Measurements from ENCODE around the gene ACTR6. TPM values are rescaled to one million over a fixed set of nuclear protein-coding genes. Genes with fewer than 3 reads are reported as not detected.

Gene ACTR6
- total and polyA plus RNA-seq, 10 of the 15 experiments (the other 5 are each of a cell fraction or from before 2014, with no cell fraction given): 17.4 to 62.4 (median 40.5) TPM

DNA sequence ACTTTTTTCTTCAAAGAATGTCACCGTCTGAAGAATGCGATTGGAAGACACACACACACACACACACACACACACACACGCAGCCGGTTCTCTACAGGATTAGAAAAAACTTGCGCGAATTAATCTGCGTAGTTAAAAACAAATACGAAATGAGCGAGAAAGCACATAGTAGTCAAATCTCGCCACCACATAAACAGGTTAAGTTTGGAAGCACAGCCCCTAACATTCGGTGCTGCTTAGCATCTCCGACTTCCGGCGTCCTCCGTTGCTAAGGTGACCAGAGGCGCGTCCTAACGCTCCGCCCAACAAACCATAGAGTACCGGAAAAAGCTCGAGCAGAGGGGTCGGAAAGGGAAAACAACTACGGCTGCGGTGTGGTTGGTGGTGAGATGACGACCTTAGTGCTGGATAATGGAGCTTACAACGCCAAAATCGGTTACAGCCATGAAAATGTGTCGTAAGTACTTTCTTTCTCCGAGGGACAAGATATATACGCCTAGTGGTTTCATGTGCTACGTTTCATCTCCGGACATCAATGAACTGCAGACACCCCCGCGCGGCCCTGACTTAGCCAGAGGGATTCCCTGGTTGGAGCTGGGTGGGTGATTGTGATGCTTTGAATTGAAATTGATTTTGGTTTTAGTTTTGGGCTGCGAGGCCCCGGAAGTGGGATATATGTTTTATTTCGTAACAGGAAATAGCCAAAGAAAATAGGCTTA is at the start of gene ACTR6 (continued):
- TF ChIP-seq, protein P1, sequence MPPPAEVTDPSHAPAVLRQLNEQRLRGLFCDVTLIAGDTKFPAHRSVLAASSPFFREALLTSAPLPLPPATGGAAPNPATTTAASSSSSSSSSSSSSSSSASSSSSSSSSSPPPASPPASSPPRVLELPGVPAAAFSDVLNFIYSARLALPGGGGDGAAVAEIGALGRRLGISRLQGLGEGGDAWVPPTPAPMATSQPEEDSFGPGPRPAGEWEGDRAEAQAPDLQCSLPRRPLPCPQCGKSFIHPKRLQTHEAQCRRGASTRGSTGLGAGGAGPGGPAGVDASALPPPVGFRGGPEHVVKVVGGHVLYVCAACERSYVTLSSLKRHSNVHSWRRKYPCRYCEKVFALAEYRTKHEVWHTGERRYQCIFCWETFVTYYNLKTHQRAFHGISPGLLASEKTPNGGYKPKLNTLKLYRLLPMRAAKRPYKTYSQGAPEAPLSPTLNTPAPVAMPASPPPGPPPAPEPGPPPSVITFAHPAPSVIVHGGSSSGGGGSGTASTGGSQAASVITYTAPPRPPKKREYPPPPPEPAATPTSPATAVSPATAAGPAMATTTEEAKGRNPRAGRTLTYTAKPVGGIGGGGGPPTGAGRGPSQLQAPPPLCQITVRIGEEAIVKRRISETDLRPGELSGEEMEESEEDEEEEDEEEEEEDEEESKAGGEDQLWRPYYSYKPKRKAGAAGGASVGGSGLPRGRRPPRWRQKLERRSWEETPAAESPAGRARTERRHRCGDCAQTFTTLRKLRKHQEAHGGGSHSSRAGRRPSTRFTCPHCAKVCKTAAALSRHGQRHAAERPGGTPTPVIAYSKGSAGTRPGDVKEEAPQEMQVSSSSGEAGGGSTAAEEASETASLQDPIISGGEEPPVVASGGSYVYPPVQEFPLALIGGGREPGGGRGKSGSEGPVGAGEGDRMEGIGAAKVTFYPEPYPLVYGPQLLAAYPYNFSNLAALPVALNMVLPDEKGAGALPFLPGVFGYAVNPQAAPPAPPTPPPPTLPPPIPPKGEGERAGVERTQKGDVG (CRISPR knock-in tag; IDR thresholded peaks at IDR 0.05): no peak
- TF ChIP-seq ZNF384 (IDR thresholded peaks at IDR 0.05; ENCODE audit: borderline replicate concordance, low read depth, low read length): no peak
- peak; percentile 76 for TF ChIP-seq TAF1 (IDR thresholded peaks at IDR 0.05; ENCODE audit: borderline replicate concordance, low read depth, low read length)
- TF ChIP-seq, protein P2, sequence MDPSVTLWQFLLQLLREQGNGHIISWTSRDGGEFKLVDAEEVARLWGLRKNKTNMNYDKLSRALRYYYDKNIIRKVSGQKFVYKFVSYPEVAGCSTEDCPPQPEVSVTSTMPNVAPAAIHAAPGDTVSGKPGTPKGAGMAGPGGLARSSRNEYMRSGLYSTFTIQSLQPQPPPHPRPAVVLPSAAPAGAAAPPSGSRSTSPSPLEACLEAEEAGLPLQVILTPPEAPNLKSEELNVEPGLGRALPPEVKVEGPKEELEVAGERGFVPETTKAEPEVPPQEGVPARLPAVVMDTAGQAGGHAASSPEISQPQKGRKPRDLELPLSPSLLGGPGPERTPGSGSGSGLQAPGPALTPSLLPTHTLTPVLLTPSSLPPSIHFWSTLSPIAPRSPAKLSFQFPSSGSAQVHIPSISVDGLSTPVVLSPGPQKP (IDR thresholded peaks at IDR 0.05; ENCODE audit: low read depth, low read length): 0 out of 2 replicates have a peak, but pooled peaks have one; percentile 15
- TF ChIP-seq BACH1 (IDR thresholded peaks at IDR 0.05; ENCODE audit: borderline replicate concordance): no peak
- no peak for TF ChIP-seq YBX1 (IDR thresholded peaks at IDR 0.05)
- TF ChIP-seq, protein P3, sequence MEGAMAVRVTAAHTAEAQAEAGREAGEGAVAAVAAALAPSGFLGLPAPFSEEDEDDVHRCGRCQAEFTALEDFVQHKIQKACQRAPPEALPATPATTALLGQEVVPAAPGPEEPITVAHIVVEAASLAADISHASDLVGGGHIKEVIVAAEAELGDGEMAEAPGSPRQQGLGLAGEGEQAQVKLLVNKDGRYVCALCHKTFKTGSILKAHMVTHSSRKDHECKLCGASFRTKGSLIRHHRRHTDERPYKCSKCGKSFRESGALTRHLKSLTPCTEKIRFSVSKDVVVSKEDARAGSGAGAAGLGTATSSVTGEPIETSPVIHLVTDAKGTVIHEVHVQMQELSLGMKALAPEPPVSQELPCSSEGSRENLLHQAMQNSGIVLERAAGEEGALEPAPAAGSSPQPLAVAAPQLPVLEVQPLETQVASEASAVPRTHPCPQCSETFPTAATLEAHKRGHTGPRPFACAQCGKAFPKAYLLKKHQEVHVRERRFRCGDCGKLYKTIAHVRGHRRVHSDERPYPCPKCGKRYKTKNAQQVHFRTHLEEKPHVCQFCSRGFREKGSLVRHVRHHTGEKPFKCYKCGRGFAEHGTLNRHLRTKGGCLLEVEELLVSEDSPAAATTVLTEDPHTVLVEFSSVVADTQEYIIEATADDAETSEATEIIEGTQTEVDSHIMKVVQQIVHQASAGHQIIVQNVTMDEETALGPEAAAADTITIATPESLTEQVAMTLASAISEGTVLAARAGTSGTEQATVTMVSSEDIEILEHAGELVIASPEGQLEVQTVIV (IDR thresholded peaks at IDR 0.05; ENCODE audit: borderline replicate concordance, partially characterized antibody): peak; percentile 66
- TF ChIP-seq EED (IDR thresholded peaks at IDR 0.05; ENCODE audit: low read depth): peak; percentile 61; the same call in 1 of the 2 replicates
- TF ChIP-seq CREB1 (IDR thresholded peaks at IDR 0.05; ENCODE audit: low read depth): peak; percentile 90
- TF ChIP-seq, protein P4, sequence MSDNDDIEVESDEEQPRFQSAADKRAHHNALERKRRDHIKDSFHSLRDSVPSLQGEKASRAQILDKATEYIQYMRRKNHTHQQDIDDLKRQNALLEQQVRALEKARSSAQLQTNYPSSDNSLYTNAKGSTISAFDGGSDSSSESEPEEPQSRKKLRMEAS (IDR thresholded peaks at IDR 0.05; ENCODE audit: low read depth, low read length): no peak
- TF ChIP-seq, protein P5, sequence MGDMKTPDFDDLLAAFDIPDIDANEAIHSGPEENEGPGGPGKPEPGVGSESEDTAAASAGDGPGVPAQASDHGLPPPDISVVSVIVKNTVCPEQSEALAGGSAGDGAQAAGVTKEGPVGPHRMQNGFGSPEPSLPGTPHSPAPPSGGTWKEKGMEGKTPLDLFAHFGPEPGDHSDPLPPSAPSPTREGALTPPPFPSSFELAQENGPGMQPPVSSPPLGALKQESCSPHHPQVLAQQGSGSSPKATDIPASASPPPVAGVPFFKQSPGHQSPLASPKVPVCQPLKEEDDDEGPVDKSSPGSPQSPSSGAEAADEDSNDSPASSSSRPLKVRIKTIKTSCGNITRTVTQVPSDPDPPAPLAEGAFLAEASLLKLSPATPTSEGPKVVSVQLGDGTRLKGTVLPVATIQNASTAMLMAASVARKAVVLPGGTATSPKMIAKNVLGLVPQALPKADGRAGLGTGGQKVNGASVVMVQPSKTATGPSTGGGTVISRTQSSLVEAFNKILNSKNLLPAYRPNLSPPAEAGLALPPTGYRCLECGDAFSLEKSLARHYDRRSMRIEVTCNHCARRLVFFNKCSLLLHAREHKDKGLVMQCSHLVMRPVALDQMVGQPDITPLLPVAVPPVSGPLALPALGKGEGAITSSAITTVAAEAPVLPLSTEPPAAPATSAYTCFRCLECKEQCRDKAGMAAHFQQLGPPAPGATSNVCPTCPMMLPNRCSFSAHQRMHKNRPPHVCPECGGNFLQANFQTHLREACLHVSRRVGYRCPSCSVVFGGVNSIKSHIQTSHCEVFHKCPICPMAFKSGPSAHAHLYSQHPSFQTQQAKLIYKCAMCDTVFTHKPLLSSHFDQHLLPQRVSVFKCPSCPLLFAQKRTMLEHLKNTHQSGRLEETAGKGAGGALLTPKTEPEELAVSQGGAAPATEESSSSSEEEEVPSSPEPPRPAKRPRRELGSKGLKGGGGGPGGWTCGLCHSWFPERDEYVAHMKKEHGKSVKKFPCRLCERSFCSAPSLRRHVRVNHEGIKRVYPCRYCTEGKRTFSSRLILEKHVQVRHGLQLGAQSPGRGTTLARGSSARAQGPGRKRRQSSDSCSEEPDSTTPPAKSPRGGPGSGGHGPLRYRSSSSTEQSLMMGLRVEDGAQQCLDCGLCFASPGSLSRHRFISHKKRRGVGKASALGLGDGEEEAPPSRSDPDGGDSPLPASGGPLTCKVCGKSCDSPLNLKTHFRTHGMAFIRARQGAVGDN (IDR thresholded peaks at IDR 0.05): no peak
- peak; percentile 14; the same call in 1 of the 2 replicates for TF ChIP-seq DPF2 (IDR thresholded peaks at IDR 0.05)
- TF ChIP-seq CBX5 (IDR thresholded peaks at IDR 0.05; ENCODE audit: low read depth): no peak
- TF ChIP-seq ATF7 (IDR thresholded peaks at IDR 0.05; ENCODE audit: low read depth): peak; percentile 87
- TF ChIP-seq YY1 (IDR thresholded peaks at IDR 0.05; ENCODE audit: low read depth, low read length): peak; percentile 80
- TF ChIP-seq TARDBP (IDR thresholded peaks at IDR 0.05; ENCODE audit: borderline replicate concordance): no peak
- no peak for TF ChIP-seq WRNIP1 (IDR thresholded peaks at IDR 0.05; ENCODE audit: borderline replicate concordance, low read depth, low read length)

Data from GM12878 (cell line).